ENCODE measurements around the gene TMEM256. TPM values are rescaled to one million over a fixed set of nuclear protein-coding genes. Genes with fewer than 3 reads are reported as not detected.

Gene TMEM256
- total and polyA plus RNA-seq, 4 donors, result 35.0 to 224 (median 87.3) TPM

DNA sequence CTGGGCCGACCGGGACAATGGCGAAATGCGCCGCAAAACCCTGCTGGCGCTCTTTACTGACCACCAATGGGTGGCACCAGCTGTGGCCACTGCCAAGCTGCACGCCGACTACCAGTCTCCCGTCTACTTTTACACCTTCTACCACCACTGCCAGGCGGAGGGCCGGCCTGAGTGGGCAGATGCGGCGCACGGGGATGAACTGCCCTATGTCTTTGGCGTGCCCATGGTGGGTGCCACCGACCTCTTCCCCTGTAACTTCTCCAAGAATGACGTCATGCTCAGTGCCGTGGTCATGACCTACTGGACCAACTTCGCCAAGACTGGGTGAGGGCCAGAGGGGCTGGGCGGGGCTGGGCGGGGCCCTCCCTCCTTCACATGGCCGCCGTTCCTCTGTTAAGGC, 11.9 kb upstream of the TMEM256 start:
- whole genome bisulfite sequencing, 2 donors, result 90 to 95% methylated on average over 23 of the region's 23 CpGs
- H3K27ac ChIP-seq (ENCODE audit: low read depth in 1 of 2, low read length in 2 of 2), result no peak overlapping the region

GRCh38 chr17:7414837-7415236, 10.9 kb upstream of the TMEM256 start:
- intact Hi-C loops (cut with DNase I), result no loop called here
- no peaks in the 10 kb centered on the region for H3K4me1 ChIP-seq (ENCODE audit: control insufficient read depth in 1 of 2, insufficient read depth in 2 of 2, low read length in 2 of 2)
- no peaks in the 10 kb centered on the region for H3K27me3 ChIP-seq (ENCODE audit: control insufficient read depth in 1 of 2, insufficient read depth in 2 of 2, low read length in 1 of 2)
- DNase-seq (no peak), ATAC-seq (ENCODE audit: low FRiP score) (no peak)
- H3K27ac ChIP-seq (ENCODE audit: low read depth in 1 of 2, low read length in 2 of 2), result no peak overlapping the region
- H3K4me3 ChIP-seq (ENCODE audit: low read length in 2 of 2), result no peak overlapping the region
- WGBS, 2 donors, result 85 to 88% methylated on average over 14 of the region's 14 CpGs
- H3K36me3 ChIP-seq (ENCODE audit: control insufficient read depth in 1 of 2, insufficient read depth in 2 of 2, low read length in 1 of 2), result no peaks in the 10 kb centered on the region
- no peaks in the 10 kb centered on the region for H3K9me3 ChIP-seq (ENCODE audit: control insufficient read depth, low read length)

More for the DNA sequence above, 11.9 kb upstream of the TMEM256 start:
- Histone ChIP-seq H3K27me3 (ENCODE audit: control insufficient read depth in 1 of 2, insufficient read depth in 2 of 2, low read length in 1 of 2) (no peaks in the 10 kb centered on the region), H3K4me1 (ENCODE audit: control insufficient read depth in 1 of 2, insufficient read depth in 2 of 2, low read length in 2 of 2) (no peaks in the 10 kb centered on the region), H3K9me3 (ENCODE audit: control insufficient read depth, low read length) (no peaks in the 10 kb centered on the region), H3K4me3 (ENCODE audit: low read length in 2 of 2) (no peak overlapping the region), H3K36me3 (ENCODE audit: control insufficient read depth in 1 of 2, insufficient read depth in 2 of 2, low read length in 1 of 2) (no peaks in the 10 kb centered on the region)
- no peak for ATAC-seq (ENCODE audit: low FRiP score)
- no peak for DNase-seq
- intact Hi-C loops (cut with DNase I), result no loop called here

GRCh38 chr17:7413346-7413985, 9.6 kb upstream of the TMEM256 start:
- ATAC-seq (ENCODE audit: low FRiP score) (no peak), DNase-seq (no peak)
- no peak overlapping the region for H3K27ac ChIP-seq (ENCODE audit: low read depth in 1 of 2, low read length in 2 of 2)
- intact Hi-C loops (cut with DNase I), result no loop called here
- H3K9me3 ChIP-seq (ENCODE audit: control insufficient read depth, low read length), result no peaks in the 10 kb centered on the region
- H3K4me3 ChIP-seq (ENCODE audit: low read length in 2 of 2), result no peak overlapping the region
- 85 to 90% methylated on average over 6 of the region's 6 CpGs for WGBS, 2 donors
- no peaks in the 10 kb centered on the region for H3K36me3 ChIP-seq (ENCODE audit: control insufficient read depth in 1 of 2, insufficient read depth in 2 of 2, low read length in 1 of 2)
- no peaks in the 10 kb centered on the region for H3K4me1 ChIP-seq (ENCODE audit: control insufficient read depth in 1 of 2, insufficient read depth in 2 of 2, low read length in 2 of 2)
- H3K27me3 ChIP-seq (ENCODE audit: control insufficient read depth in 1 of 2, insufficient read depth in 2 of 2, low read length in 1 of 2), result no peaks in the 10 kb centered on the region

DNA sequence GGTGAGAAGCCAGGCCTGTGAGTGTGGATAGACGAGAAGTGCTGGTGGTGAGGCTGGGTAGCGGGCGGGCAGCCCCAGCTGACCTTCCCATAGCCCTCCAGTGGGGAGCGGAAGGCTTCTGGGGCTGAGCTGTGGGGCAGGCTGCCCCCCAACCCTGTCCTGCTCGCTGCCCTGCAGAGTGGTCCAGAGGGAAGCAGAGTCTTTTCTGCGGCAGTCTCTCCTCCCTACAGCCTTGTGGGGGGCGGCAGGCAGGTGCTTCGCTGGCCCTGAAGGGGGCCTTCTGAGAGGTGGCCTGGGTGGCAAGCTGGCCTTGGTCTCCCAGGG, 7.5 kb upstream of the TMEM256 start:
- ATAC-seq (ENCODE audit: low FRiP score), result no peak
- Histone ChIP-seq H3K27ac (ENCODE audit: low read depth in 1 of 2, low read length in 2 of 2) (no peak overlapping the region), H3K4me3 (ENCODE audit: low read length in 2 of 2) (no peak overlapping the region), H3K36me3 (ENCODE audit: control insufficient read depth in 1 of 2, insufficient read depth in 2 of 2, low read length in 1 of 2) (no peaks in the 10 kb centered on the region), H3K27me3 (ENCODE audit: control insufficient read depth in 1 of 2, insufficient read depth in 2 of 2, low read length in 1 of 2) (no peaks in the 10 kb centered on the region), H3K9me3 (ENCODE audit: control insufficient read depth, low read length) (no peaks in the 10 kb centered on the region), H3K4me1 (ENCODE audit: control insufficient read depth in 1 of 2, insufficient read depth in 2 of 2, low read length in 2 of 2) (no peaks in the 10 kb centered on the region)
- intact Hi-C loops (cut with DNase I), result no loop called here
- no peak for DNase-seq
- 87 to 93% methylated on average over 5 to 8 of the region's 8 CpGs for WGBS, 2 donors

GRCh38 chr17:7410634-7411426, 6.9 kb upstream of the TMEM256 start:
- no peak overlapping the region for H3K27ac ChIP-seq (ENCODE audit: low read depth in 1 of 2, low read length in 2 of 2)
- H3K27me3 ChIP-seq (ENCODE audit: control insufficient read depth in 1 of 2, insufficient read depth in 2 of 2, low read length in 1 of 2), result no peaks in the 10 kb centered on the region
- intact Hi-C loops (cut with DNase I), result no loop called here
- no peaks in the 10 kb centered on the region for H3K9me3 ChIP-seq (ENCODE audit: control insufficient read depth, low read length)
- H3K36me3 ChIP-seq (ENCODE audit: control insufficient read depth in 1 of 2, insufficient read depth in 2 of 2, low read length in 1 of 2), result no peaks in the 10 kb centered on the region
- WGBS, 2 donors, result 87 to 88% methylated on average over 25 of the region's 25 CpGs
- no peak overlapping the region for H3K4me3 ChIP-seq (ENCODE audit: low read length in 2 of 2)
- no peaks in the 10 kb centered on the region for H3K4me1 ChIP-seq (ENCODE audit: control insufficient read depth in 1 of 2, insufficient read depth in 2 of 2, low read length in 2 of 2)
- ATAC-seq (ENCODE audit: low FRiP score) (no peak), DNase-seq (no peak)

GRCh38 chr17:7409716-7410115, 5.8 kb upstream of the TMEM256 start:
- no peaks in the 10 kb centered on the region for H3K36me3 ChIP-seq (ENCODE audit: control insufficient read depth in 1 of 2, insufficient read depth in 2 of 2, low read length in 1 of 2)
- no peaks in the 10 kb centered on the region for H3K27me3 ChIP-seq (ENCODE audit: control insufficient read depth in 1 of 2, insufficient read depth in 2 of 2, low read length in 1 of 2)
- DNase-seq (no peak), ATAC-seq (ENCODE audit: low FRiP score) (no peak)
- 89 to 92% methylated on average over 6 of the region's 6 CpGs for WGBS, 2 donors
- H3K4me3 ChIP-seq (ENCODE audit: low read length in 2 of 2), result no peak overlapping the region
- H3K4me1 ChIP-seq (ENCODE audit: control insufficient read depth in 1 of 2, insufficient read depth in 2 of 2, low read length in 2 of 2), result no peaks in the 10 kb centered on the region
- no peaks in the 10 kb centered on the region for H3K9me3 ChIP-seq (ENCODE audit: control insufficient read depth, low read length)
- intact Hi-C loops (cut with DNase I), result no loop called here
- no peak overlapping the region for H3K27ac ChIP-seq (ENCODE audit: low read depth in 1 of 2, low read length in 2 of 2)

GRCh38 chr17:7408863-7409262, 5.0 kb upstream of the TMEM256 start:
- Histone ChIP-seq H3K4me1 (ENCODE audit: control insufficient read depth in 1 of 2, insufficient read depth in 2 of 2, low read length in 2 of 2) (no peaks in the 10 kb centered on the region), H3K4me3 (ENCODE audit: low read length in 2 of 2) (no peak overlapping the region), H3K9me3 (ENCODE audit: control insufficient read depth, low read length) (no peaks in the 10 kb centered on the region), H3K27ac (ENCODE audit: low read depth in 1 of 2, low read length in 2 of 2) (no peak overlapping the region), H3K27me3 (ENCODE audit: control insufficient read depth in 1 of 2, insufficient read depth in 2 of 2, low read length in 1 of 2) (no peaks in the 10 kb centered on the region), H3K36me3 (ENCODE audit: control insufficient read depth in 1 of 2, insufficient read depth in 2 of 2, low read length in 1 of 2) (no peaks in the 10 kb centered on the region)
- DNase-seq (no peak), ATAC-seq (ENCODE audit: low FRiP score) (no peak)
- intact Hi-C loops (cut with DNase I), result no loop called here
- 84 to 86% methylated on average over 6 of the region's 6 CpGs for WGBS, 2 donors

DNA sequence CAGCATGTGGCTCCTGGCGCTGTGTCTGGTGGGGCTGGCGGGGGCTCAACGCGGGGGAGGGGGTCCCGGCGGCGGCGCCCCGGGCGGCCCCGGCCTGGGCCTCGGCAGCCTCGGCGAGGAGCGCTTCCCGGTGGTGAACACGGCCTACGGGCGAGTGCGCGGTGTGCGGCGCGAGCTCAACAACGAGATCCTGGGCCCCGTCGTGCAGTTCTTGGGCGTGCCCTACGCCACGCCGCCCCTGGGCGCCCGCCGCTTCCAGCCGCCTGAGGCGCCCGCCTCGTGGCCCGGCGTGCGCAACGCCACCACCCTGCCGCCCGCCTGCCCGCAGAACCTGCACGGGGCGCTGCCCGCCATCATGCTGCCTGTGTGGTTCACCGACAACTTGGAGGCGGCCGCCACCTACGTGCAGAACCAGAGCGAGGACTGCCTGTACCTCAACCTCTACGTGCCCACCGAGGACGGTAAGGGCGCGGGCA, 4.4 kb upstream of the TMEM256 start:
- Histone ChIP-seq H3K9me3 (ENCODE audit: control insufficient read depth, low read length) (no peaks in the 10 kb centered on the region), H3K36me3 (ENCODE audit: control insufficient read depth in 1 of 2, insufficient read depth in 2 of 2, low read length in 1 of 2) (no peaks in the 10 kb centered on the region), H3K4me3 (ENCODE audit: low read length in 2 of 2) (no peak overlapping the region), H3K27me3 (ENCODE audit: control insufficient read depth in 1 of 2, insufficient read depth in 2 of 2, low read length in 1 of 2) (no peaks in the 10 kb centered on the region), H3K27ac (ENCODE audit: low read depth in 1 of 2, low read length in 2 of 2) (no peak overlapping the region), H3K4me1 (ENCODE audit: control insufficient read depth in 1 of 2, insufficient read depth in 2 of 2, low read length in 2 of 2) (no peaks in the 10 kb centered on the region)
- ATAC-seq (ENCODE audit: low FRiP score), result no peak
- WGBS, 2 donors, result 76 to 78% methylated on average over 56 to 58 of the region's 58 CpGs
- no peak for DNase-seq
- intact Hi-C loops (cut with DNase I), result no loop called here

All from aorta (tissue), 5 donors.